ENCODE data around the gene FGD3.

Gene FGD3

GRCh38 chr9:93030642-93031628 lies 83.6 kb downstream of the FGD3 start:
- no peak for DNase-seq (ENCODE audit: low read depth in 2 of 2)

GRCh38 chr9:93031629-93032430 lies 84.5 kb downstream of the FGD3 start:
- DNase-seq (ENCODE audit: low read depth in 2 of 2) = no peak

GRCh38 chr9:93032545-93032944 lies 85.2 kb downstream of the FGD3 start:
- no peak for DNase-seq (ENCODE audit: low read depth in 2 of 2)

- DNase-seq (ENCODE audit: low read depth in 2 of 2) = no peak
Measured at GRCh38 chr9:93033531-93033930, 86.2 kb downstream of the FGD3 start.

GRCh38 chr9:93035106-93035660 lies 87.9 kb downstream of the FGD3 start:
- DNase-seq (ENCODE audit: low read depth in 2 of 2) = no peak

DNA sequence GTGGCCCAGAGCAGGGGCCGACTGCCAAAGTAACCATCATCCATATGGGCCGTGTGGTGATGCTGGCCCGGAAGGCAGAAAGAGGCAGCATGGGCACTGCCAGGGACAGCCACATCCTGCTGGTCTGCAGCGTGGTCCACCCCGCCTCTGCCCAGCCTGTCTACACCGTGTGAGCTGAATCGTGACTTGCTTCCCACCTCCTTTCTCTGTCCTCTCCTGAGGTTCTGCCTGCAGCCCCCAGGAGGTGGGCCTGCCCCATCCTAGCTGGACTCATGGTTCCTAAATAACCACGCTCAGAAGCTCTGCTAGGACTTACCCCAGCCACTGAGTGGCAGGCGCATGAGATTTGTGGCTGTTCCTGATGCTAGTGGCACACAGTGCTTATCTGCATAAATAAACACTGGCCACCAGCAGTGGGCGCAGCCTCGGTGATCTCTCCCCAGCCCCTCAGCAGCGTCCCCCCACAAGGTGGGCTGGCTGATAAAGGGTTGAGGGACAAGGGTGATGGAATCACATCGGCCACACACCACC lies 88.6 kb downstream of the FGD3 start:
- no peak for DNase-seq (ENCODE audit: low read depth in 2 of 2)

DNA sequence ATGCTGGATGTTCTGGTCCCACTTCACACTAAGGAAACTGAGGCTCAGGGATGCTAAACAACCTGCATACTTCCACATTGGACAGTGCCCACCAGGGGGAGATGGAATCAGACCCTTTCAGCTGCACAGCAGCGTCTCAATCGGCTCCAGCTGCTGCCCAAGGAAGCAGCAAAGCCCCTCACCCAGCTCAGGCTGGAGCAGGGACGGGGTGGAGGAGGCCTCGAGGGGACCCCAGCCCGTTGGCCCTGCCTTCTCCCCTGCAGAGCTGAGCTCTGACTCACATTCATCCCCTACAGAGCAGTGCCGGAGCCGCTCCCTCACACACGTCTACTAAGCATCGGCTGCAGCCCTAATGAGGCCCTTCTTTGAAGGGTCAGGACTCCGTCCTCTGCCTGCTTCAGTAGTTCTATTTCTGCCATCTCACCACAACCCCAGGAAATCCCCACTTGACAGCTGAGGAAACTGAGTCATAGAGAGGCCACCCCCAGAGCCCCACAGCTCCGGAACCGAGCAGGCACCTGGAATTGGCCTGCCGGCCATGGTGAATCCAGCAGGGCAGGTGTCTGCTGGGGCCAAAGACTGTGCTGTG lies 89.7 kb downstream of the FGD3 start:
- no peak for DNase-seq (ENCODE audit: low read depth in 2 of 2)

- DNase-seq (ENCODE audit: low read depth in 2 of 2) = no peak
Measured at GRCh38 chr9:93037476-93037971, 90.2 kb downstream of the FGD3 start.

- DNase-seq (ENCODE audit: low read depth in 2 of 2) = no peak
Measured at GRCh38 chr9:93038918-93039317, 91.6 kb downstream of the FGD3 start.

- no peak for DNase-seq (ENCODE audit: low read depth in 2 of 2)
Measured at GRCh38 chr9:93039456-93039855, 92.1 kb downstream of the FGD3 start.

DNA sequence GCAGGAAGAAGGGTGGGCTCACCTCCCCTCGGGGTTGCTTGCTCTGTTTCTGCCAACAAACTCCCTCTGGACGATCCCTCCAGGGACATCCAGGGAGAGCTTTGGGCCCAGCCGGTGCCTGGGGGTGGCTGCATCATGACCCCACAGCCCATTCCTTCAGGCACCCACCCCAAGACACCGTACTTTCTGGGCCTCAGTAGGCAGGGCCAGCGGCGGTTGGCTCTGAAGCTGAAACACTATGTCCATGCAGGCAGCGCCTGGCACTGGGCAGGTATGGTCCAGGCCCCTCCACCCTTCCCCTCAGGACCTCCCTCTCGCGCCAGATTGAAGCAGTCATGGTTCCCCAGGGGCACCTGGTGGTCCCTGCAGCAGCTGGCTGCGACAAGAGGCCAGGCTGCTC lies 92.7 kb downstream of the FGD3 start:
- DNase-seq (ENCODE audit: low read depth in 2 of 2) = no peak

- DNase-seq (ENCODE audit: low read depth in 2 of 2) = no peak
Measured at GRCh38 chr9:93040409-93040808, 93.1 kb downstream of the FGD3 start.

GRCh38 chr9:93041108-93041802 lies 93.9 kb downstream of the FGD3 start:
- DNase-seq (ENCODE audit: low read depth in 2 of 2) = no peak

GRCh38 chr9:93043122-93043521 lies 95.8 kb downstream of the FGD3 start:
- no peak for DNase-seq (ENCODE audit: low read depth in 2 of 2)

DNA sequence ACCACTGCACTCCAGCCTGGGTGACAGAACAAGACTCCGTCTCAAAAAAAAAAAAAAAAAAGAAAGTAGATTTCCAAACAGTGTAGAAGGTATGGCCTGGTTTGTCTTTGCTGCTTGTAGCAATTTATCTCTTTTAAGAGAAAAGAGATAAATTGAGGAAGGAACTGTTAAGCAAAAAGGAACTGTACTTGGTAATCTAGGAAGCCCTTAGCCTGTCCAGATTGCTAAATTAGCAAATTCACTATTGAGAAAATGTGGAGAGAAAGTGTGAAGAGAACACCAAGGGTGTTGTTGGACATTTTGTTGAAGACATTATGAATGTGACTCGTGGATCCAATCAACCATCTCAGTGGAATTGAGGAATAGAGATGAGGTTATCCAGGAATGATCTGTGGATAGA lies 98.2 kb downstream of the FGD3 start:
- no peak for DNase-seq (ENCODE audit: low read depth in 2 of 2)

- DNase-seq (ENCODE audit: low read depth in 2 of 2) = no peak
Measured at GRCh38 chr9:93048566-93049448, 101.5 kb downstream of the FGD3 start.

DNA sequence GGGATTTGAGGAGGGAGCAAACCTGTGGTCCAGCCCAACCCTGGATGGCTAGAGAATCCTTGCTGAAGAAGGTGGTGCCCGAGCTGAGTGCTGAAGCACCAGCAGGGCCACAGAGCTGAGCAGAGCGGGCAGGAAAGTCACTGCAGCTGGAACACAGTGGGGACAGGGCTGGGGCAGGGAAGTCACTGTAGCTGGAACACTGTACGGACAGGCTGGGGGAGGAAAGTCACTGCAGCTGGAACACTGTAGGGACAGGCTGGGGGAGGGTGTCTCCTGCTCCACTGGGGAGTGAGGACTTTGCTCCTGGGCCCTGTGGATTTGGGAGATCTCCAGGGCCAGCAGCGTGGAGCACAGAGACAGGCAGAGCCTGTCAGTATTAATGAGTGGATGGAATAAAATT lies 102.2 kb downstream of the FGD3 start:
- no peak for DNase-seq (ENCODE audit: low read depth in 2 of 2)

- no peak for DNase-seq (ENCODE audit: low read depth in 2 of 2)
Measured at GRCh38 chr9:93050231-93050630, 102.9 kb downstream of the FGD3 start.

DNA sequence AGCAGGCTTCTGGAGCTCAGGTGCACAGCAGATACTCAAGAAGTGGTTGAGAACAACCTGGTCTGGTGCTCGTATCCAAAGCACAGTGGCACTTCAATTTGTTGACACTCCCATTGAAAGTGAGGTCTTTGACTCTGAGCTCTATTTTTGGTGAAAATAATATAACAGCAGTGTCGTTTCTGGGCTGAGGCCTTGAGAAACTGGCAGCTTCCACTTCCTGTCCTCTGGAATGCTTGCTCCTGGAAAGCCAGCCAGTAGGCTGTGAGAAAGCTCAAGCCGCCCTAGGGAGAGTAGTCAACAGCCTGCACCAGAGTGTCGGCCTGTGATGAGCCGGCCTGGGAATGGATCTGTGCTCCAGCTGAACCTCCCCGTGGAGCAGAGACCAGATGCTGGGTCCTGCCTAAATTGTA lies 104.4 kb downstream of the FGD3 start:
- no peak for DNase-seq (ENCODE audit: low read depth in 2 of 2)
